Cardiac muscle cell (in vitro differentiated cells and primary cell): ENCODE data around the gene COQ9. TPM values are rescaled to one million over a fixed set of nuclear protein-coding genes. Genes with fewer than 3 reads are reported as not detected.
"Not testable (repeated sequence)": the region's sequence is repeated elsewhere in the genome, so short reads cannot be mapped to it uniquely, and the experiment has no call there.

Experiments
- DNase-seq, 2 donors: peaks; one replicate each; pipeline versions ENCODE4 v3.0.0 to v3.0.0-alpha.2; 2010 to 2017; ENCODE audit warnings: low read depth in 1 of 2, low spot score in 1 of 2
- H3K27ac ChIP-seq: fragments of 200-600 bp; sonication (generic); 2 replicates; pipeline ENCODE4 v1.5.1; 2016
- H3K27me3 ChIP-seq: fragments of 200-600 bp; sonication (generic); 2 replicates; pipeline ENCODE4 v1.6.0; 2016; ENCODE audit warnings: control low read depth
- H3K36me3 ChIP-seq: fragments of 200-600 bp; sonication (generic); 2 replicates; pipeline ENCODE4 v1.5.1; 2016; ENCODE audit warnings: control low read depth
- H3K4me1 ChIP-seq: fragments of 200-600 bp; sonication (generic); 2 replicates; pipeline ENCODE4 v1.8.1; 2017; ENCODE audit warnings: low read depth, mild to moderate bottlenecking, mixed run types
- H3K4me3 ChIP-seq: fragments of 200-600 bp; sonication (generic); 2 replicates; pipeline ENCODE4 v1.5.1; 2016; ENCODE audit warnings: mild to moderate bottlenecking
- H3K9me3 ChIP-seq: fragments of 200-600 bp; sonication (generic); 2 replicates; pipeline ENCODE4 v1.5.1; 2017; ENCODE audit warnings: low read depth, mild to moderate bottlenecking, control low read depth
- CTCF ChIP-seq: IDR thresholded peaks from 2 replicates; pipeline ENCODE4 v1.5.1; 2012; ENCODE audit warnings: low read depth, mild to moderate bottlenecking, low read length
- polyA plus RNA-seq: library from polyadenylated mRNA; unstranded; fragments of >200 nt; fragmentation: Nextera tagmentation; extraction: Ambion mirVana; gene quantifications from 2 replicates; pipeline ENCODE4 v1.2.1, GENCODE V29; 2016
- total RNA-seq: library from RNA; depleted of rRNA; stranded (reverse); fragments of >200 nt; gene quantifications from 2 replicates; pipeline ENCODE4 v1.2.3, GENCODE V29; 2016

Gene COQ9, protein sequence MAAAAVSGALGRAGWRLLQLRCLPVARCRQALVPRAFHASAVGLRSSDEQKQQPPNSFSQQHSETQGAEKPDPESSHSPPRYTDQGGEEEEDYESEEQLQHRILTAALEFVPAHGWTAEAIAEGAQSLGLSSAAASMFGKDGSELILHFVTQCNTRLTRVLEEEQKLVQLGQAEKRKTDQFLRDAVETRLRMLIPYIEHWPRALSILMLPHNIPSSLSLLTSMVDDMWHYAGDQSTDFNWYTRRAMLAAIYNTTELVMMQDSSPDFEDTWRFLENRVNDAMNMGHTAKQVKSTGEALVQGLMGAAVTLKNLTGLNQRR
- total RNA-seq (111 and 115 TPM in 2 replicates), polyA plus RNA-seq (147 and 152 TPM in 2 replicates)

DNA sequence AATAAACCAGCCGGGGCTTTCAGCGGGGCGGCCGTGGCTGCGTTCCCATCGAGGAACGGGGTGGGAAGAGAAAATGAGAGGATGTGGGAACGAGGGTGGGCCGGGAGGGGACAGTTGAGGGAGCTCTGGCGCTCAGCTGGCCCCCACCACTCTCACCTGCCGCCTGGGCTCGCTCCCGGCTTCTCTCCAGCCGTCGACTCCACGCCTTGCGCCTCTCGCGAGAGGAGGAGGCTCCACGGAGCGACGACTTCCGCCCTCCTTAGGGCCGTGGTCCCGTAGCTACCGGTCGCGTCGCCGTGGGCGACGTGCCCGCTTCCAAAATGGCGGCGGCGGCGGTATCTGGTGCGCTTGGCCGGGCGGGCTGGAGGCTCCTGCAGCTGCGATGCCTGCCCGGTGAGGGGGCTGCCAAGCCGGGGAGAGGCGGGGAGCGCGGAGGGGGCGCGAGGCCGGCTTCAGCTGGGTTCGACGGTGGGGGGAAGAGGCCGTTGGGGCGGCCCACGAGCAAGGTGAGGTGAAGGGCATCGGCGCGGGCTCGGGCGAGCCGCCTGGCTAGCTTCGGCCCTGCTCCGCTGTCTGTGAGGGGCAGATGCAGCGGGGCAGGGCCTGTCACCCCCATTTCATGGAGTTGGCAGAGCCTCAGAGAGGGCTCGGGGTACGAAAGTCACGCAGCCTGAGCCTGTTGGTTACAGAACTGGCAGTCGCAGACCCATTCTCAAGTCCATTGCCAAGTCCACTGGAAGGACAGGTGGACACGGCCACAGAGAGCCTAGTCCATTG lies at the start of gene COQ9, which contains the start of gene CIAPIN1:
Gene COQ9, plus strand, starts transcription at position 294 of the 777 bp plus-strand sequence. Its CDS starts 27 bp downstream, at position 321.
Gene CIAPIN1, minus strand, starts transcription at position 200 of the 777 bp plus-strand sequence. CDS start 6,457 bp downstream, outside the sequence.
- Histone ChIP-seq H3K9me3 (no peaks in the 10 kb centered on the region), H3K27ac (peak within 1 kb of the TSS; percentile 81), H3K4me1 (peaks cover 19% of the 10 kb centered on the region), H3K27me3 (no peaks in the 10 kb centered on the region), H3K4me3 (peak within 1 kb of the TSS; percentile 83), H3K36me3 (peaks cover 20% of the 10 kb centered on the region)
- TF ChIP-seq CTCF: no peak
- DNase-seq: peak; percentile 94 to 96

DNA sequence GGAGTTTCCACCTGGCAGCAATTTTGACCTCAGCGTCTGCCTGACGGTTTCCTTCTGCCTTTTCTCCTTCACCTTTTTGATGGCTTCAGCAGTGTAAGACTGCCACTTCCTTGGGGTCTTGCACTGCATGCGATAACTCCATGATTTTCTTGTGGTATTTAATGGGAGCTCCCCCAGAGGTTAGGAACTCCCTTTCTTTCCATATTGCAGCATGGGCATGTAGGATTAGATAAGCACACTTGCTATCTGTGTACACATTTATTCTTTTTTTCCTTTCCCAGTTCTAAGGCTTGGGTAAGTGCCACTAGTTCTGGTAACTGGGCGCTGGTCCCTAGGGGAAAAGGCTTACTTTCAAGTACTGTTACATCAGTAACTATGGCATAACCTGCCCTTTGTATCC lies 49.8 kb upstream of the COQ9 start:
- H3K36me3 ChIP-seq, H3K27me3 ChIP-seq, H3K4me3 ChIP-seq, DNase-seq, H3K4me1 ChIP-seq, H3K9me3 ChIP-seq, H3K27ac ChIP-seq: not testable (repeated sequence)

GRCh38 chr16:57401943-57402640 lies 45.2 kb upstream of the COQ9 start:
- H3K27ac ChIP-seq: no peak overlapping the region
- no peaks in the 10 kb centered on the region for H3K36me3 ChIP-seq
- no peaks in the 10 kb centered on the region for H3K4me1 ChIP-seq
- H3K4me3 ChIP-seq: no peak overlapping the region
- TF ChIP-seq CTCF: no peak
- H3K27me3 ChIP-seq: no peaks in the 10 kb centered on the region
- H3K9me3 ChIP-seq: no peaks in the 10 kb centered on the region
- DNase-seq: peak in 1 of 2 donors; percentile 24

DNA sequence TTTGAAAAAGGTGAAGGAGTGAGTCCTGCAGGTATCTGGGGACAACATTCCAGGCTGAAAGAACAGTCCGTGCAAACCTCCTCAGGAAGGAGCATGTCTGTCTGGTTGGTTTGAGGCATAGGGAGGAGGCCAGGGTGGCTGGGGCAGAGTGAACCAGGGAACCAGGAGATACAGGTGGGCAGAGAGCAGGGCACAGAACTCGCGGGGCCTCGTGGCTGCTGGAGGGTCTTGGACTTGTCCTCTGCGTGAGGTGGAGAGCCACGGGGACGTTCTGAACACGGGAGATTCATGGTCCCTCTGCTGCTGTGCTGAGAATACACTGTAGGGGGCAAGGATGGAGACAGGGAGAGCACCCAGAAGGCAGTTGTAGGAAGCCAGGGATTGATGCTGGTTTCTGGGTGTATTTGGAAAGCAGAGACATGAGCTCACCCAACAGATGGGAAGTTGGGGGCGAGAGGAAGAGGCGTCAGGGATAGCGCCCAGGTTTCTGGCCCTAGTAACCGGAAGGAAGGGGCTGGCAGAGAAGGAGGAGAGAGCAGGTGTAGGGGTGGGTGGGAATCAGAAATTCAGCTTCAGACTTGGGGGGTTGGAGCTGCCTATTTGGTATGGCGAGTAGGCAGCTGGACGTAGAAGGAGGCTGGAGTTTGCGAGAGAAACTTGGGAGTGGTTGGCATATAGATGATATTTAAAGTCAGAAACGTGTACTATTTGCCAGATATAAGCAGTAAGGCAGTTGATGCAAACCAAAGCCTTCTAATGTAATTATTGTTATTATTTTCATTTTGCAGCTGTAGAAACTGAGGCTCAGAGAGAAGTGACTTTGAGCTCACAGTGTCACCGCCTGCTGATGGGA lies 43.1 kb upstream of the COQ9 start, which contains the start of gene CCL17:
Gene CCL17, plus strand, starts transcription at position 803 of the 853 bp plus-strand sequence. CDS start 9,166 bp downstream, outside the sequence.
- H3K36me3 ChIP-seq: no peaks in the 10 kb centered on the region
- TF ChIP-seq CTCF: no peak
- no peaks in the 10 kb centered on the region for H3K4me1 ChIP-seq
- no peak within 1 kb of the TSS for H3K4me3 ChIP-seq
- H3K27me3 ChIP-seq: no peaks in the 10 kb centered on the region
- H3K27ac ChIP-seq: no peak within 1 kb of the TSS
- H3K9me3 ChIP-seq: no peaks in the 10 kb centered on the region
- no peak for DNase-seq

DNA sequence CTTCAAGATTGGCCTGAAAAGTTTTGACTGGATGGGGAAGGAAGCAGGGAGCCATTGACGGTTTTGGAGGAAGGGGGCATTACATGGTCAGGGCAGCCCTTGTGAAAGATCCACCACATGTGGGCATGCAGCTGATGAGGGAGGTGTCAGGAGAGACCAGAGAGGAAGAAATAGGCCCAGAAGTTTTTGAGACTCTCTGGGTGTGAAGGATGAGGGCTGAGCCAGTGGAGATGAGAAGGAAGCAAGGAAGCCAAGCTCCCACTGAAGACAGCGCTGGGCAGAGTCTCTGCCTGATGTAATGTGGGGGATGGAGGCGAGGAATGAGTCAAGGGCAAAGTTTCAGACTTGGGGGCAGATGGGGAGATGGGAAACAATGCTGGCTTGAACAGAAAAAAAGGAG lies 42.2 kb upstream of the COQ9 start:
- DNase-seq: no peak
- no peak overlapping the region for H3K27ac ChIP-seq
- H3K36me3 ChIP-seq: no peaks in the 10 kb centered on the region
- H3K4me1 ChIP-seq: no peaks in the 10 kb centered on the region
- no peaks in the 10 kb centered on the region for H3K27me3 ChIP-seq
- H3K4me3 ChIP-seq: no peak overlapping the region
- TF ChIP-seq CTCF: no peak
- H3K9me3 ChIP-seq: no peaks in the 10 kb centered on the region
